DMS 273 treated with DMSO at 0.1 percent for 48 hours (cell line): ENCODE data around the gene CAPN9.
"Not testable (repeated sequence)": the region's sequence is repeated elsewhere in the genome, so short reads cannot be mapped to it uniquely, and the experiment has no call there.

ENCODE experiments used
- DNase-seq: peaks from one replicate; lab custom pipeline; 2025; lab: John Stamatoyannopoulos, UW

Gene CAPN9

DNA sequence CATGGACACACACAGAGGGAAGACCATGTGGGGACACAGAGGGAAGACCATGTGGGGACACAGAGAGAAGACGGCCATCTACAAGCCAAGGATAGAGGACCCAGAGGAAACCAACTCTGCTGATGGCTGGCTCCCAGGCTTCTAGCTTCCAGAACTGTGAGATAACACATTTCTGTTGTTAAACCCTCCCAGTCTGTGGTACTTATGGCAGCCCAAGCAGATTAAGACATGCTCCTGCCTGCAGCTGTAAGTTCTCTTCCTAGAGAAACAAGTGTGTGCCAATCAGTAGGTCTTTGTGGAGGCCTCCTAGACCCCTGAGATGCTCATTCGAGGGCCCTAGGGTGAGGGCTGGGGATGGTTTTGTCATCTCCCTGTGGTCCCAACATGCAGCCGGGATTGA, 35.9 kb upstream of the CAPN9 start:
- no peak for DNase-seq

GRCh38 chr1:230712470-230712942, 34.7 kb upstream of the CAPN9 start:
- DNase-seq, result no peak

- DNase-seq, result no peak
Measured at GRCh38 chr1:230713138-230713537, 34.0 kb upstream of the CAPN9 start.

GRCh38 chr1:230713547-230713914, 33.7 kb upstream of the CAPN9 start:
- no peak for DNase-seq

- peak; percentile 44 for DNase-seq
Measured at GRCh38 chr1:230713915-230714764, 33.0 kb upstream of the CAPN9 start, which contains the start of gene AGT. AGT (minus strand) TSS chr1:230714122; CDS start chr1:230710823, 3,299 bp downstream.

- no peak for DNase-seq
Measured at GRCh38 chr1:230715510-230715909, 31.7 kb upstream of the CAPN9 start.

- not testable (repeated sequence) for DNase-seq
Measured at GRCh38 chr1:230716453-230716852, 30.7 kb upstream of the CAPN9 start.

DNA sequence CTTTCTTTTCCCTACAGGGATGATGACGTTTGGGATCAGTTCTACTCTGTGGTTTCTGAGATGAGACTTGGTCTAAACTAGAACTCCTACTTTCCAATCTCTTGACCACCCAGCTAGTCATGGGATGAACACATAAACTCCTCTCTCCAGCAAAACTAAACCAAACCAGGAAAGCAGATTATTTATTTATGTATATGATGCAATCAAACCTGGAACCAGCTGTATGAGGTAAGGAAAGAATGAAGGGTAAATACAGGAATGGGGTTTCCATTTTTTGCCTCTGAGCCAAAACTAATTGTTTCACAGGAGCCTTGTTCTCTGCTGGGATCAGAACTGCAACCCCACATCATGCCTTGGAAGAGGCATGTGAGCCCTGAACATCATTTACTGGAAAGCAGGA, 29.9 kb upstream of the CAPN9 start:
- no peak for DNase-seq

DNA sequence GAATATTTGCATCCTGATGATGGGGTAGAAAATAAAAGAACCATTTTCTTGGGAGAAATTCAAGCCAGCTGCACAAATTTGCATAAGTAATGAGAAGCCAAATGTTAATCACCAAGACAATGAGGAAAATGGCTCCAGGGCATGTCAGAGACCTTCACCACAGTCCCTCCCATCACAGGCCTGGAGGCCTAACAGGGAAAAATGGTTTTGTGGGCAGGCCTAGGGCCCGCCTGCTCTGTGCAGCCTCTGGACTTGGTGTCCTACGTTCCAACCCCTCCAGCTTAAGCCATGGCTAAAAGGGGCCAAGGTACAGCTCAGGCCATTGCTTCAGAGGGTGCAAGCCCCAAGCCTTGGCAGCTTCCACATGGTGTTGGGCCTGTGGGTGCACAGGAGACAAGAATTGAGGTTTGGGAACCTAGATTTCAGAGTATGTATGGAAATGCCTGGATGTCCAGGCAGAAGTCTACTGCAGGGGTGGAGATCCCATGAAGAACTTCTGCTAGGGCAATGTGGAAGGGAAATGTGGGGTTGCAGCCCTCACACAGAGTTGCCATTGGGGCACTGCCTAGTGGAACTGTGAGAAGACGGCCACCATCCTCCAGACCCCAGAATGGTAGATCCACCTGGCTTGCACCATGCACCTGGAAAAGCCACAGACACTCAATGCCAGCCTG, 25.2 kb upstream of the CAPN9 start:
- not testable (repeated sequence) for DNase-seq

- DNase-seq, result no peak
Measured at GRCh38 chr1:230725256-230726012, 21.8 kb upstream of the CAPN9 start.

- DNase-seq, result no peak
Measured at GRCh38 chr1:230728710-230729392, 18.3 kb upstream of the CAPN9 start.

GRCh38 chr1:230730977-230731376, 16.2 kb upstream of the CAPN9 start:
- DNase-seq, result no peak

- no peak for DNase-seq
Measured at GRCh38 chr1:230735447-230735846, 11.7 kb upstream of the CAPN9 start.

DNA sequence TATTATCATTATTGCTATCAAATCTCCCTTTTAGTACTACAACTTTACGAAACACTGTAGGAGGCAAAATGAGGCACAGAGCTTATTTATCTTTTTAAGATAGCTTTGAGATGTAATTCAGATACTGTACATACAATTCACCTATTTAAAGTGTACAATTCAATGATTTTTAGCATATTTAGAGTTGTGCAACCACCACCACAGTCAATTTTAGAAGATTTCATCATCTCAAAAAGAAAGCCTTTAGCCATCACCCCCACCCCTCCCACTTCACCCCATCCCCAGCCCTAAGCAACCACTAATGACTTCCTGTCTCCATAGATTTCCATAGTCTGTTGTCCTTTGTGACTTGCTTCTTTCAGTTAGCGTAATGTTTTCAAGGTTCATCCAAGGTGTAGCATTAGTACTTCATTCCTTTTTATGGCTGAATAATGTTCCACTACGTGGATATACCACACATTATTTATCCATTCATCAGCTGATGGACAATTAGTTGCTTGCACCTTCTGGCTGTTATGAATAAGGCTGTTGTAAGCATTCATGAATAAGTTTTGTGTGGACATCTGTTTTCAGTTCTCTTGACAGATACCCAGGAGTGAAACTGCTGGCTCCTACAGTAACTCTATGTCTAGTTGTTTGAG, 9.4 kb upstream of the CAPN9 start:
- no peak for DNase-seq

DNA sequence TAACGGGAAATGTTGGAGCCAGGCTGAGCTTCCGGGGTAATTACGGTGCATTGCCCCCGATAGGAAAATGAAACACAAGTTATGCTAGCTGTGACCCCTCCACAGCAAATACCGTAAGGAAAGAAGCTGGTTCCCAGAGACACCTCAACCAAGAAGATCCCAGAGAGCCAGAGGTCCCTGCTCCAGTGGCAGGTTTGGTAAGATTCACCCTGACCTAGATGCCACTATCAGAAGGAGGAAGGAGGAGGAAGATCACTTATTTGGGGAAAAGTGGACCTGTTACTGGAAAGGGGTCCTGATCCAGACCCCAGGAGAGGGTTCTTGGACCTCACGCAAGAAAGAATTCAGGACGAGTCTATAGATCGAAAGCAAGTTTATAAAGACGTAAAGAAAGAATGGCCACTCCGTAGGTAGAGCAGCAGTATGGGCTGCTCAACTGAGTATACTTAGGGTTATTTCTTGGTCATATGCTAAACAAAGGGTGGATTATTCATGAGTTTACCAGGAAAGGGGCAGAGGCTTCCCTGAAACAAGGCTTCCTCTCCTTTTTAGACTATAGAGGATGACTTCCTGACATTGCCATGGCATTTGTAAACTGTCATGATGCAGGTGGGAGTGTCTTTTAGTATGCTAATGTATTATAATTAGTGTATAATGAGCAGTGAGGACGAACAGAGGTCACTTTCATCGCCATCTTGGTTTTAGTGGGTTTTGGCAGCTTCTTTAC, 7.5 kb upstream of the CAPN9 start:
- no peak for DNase-seq

GRCh38 chr1:230743899-230744298, 3.3 kb upstream of the CAPN9 start:
- DNase-seq, result no peak

- DNase-seq, result no peak
Measured at GRCh38 chr1:230744382-230744781, 2.8 kb upstream of the CAPN9 start.

DNA sequence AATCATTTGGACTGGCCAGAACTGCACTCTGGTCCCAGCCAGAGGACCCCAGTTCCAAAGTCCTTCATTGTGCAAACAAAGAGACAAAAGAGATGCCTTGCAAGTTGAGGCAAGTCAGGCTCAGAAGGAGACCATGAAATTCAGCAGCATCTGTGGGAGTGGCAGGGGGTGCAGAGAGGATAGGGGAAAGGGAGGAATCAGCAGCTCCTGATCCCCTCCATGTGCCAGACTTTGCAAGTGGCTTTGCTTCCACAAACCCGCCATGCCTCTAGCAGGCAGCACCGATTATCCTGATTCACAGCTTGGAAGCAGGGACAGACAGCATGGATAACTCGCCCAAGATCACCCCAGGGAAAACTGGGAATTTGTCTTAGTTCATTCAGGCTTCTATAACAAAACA, 2.1 kb upstream of the CAPN9 start:
- DNase-seq, result no peak

- DNase-seq, result no peak
Measured at GRCh38 chr1:230746617-230747016, 571 bp upstream of the CAPN9 start.

DNA sequence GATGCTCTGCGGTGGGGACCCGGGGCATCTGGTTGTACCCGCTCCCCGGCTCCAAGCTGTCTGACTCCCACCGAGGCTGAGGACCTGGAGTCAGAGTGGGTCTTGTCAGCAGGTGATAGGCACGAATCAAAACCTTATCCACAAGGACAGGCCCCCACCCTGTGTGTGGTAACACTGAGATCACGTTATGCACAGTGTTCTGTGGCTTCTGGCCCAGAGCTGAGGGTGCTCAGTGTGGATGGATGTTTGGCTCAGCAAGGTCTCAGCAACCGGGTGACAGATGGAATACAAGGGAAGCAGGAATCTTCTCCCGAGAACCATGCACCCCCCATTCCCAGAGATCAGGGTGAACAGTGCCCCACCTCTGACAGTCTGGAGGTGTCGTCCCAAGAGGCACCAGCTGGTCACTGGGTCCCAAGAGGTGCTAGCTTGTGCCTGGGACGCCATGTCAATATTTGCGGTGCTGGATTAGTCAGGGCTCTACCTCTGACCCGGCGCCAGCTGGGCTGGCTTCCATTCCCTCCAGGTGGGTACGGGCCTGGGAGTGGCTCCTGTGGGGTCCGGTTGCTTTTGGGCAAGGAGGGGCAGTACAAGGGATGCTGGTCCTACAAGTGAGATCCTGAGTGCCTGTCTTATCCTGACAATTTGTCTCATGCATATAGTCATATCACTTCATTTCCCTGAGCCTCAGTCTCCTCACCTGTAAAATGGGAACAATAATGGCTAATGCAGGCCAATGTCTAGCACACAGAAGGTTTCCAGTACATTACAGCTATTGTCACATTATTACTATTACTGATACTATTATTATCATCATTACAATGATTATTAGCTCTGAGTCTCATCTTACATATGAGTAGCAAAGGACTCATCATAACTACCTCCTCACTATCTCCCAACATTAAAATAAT, 957 bp downstream of the CAPN9 start:
- no peak for DNase-seq
